ENCODE results near the gene LPP. TPM values are rescaled to one million over a fixed set of nuclear protein-coding genes. Genes with fewer than 3 reads are reported as not detected.

The LPP gene
- total and polyA plus RNA-seq, 8 donors = 4.9 to 84.4 (median 45.9) TPM

- 93 to 98% methylated on average over 8 of the region's 8 CpGs for WGBS, 2 donors
Measured at GRCh38 chr3:188870431-188870830, 716.5 kb downstream of the LPP start.

GRCh38 chr3:188874576-188874975 is 720.6 kb downstream of the LPP start:
- no peak for TF ChIP-seq CTCF (IDR thresholded peaks at IDR 0.05)
- Histone ChIP-seq H3K4me1 (no peaks in the 10 kb centered on the region), H3K27ac (no peak overlapping the region), H3K27me3 (no peaks in the 10 kb centered on the region), H3K4me3 (no peak overlapping the region), H3K9me3 (no peaks in the 10 kb centered on the region), H3K36me3 (peaks cover 0 to 16% (median 0%) of the 10 kb centered on the region in 3 donors)
- no peak for ATAC-seq
- intact Hi-C loops (cut with DNase I) = no loop called here
- 88 to 91% methylated on average over 1 of the region's 1 CpG for WGBS, 2 donors
- no peak for FAIRE-seq
- no peak for DNase-seq

More at GRCh38 chr3:188870431-188870830, 716.5 kb downstream of the LPP start:
- DNase-seq (no peak), FAIRE-seq (no peak), ATAC-seq (no peak)
- no peaks in the 10 kb centered on the region for H3K27me3 ChIP-seq
- no peak overlapping the region for H3K4me3 ChIP-seq
- TF ChIP-seq CTCF (IDR thresholded peaks at IDR 0.05) = no peak
- H3K4me1 ChIP-seq = no peaks in the 10 kb centered on the region
- H3K27ac ChIP-seq = no peak overlapping the region
- H3K9me3 ChIP-seq = no peaks in the 10 kb centered on the region
- intact Hi-C loops (cut with DNase I) = no loop called here
- peaks cover 0 to 12% (median 0%) of the 10 kb centered on the region in 3 donors for H3K36me3 ChIP-seq

- FAIRE-seq = no peak
- Histone ChIP-seq H3K4me1 (no peaks in the 10 kb centered on the region), H3K36me3 (peaks cover 0 to 16% (median 0%) of the 10 kb centered on the region in 3 donors), H3K4me3 (no peak overlapping the region), H3K27me3 (no peaks in the 10 kb centered on the region), H3K9me3 (no peaks in the 10 kb centered on the region), H3K27ac (no peak overlapping the region)
- no peak for ATAC-seq
- DNase-seq = no peak
- intact Hi-C loops (cut with DNase I) = no loop called here
- no peak for TF ChIP-seq CTCF (IDR thresholded peaks at IDR 0.05)
- WGBS, 2 donors = 92 to 95% methylated on average over 1 of the region's 1 CpG
Measured at GRCh38 chr3:188875413-188875812, 721.5 kb downstream of the LPP start.

GRCh38 chr3:188876370-188876769 is 722.4 kb downstream of the LPP start:
- Histone ChIP-seq H3K27me3 (no peaks in the 10 kb centered on the region), H3K9me3 (no peaks in the 10 kb centered on the region), H3K4me1 (no peaks in the 10 kb centered on the region), H3K4me3 (no peak overlapping the region), H3K36me3 (peaks cover 0 to 16% (median 0%) of the 10 kb centered on the region in 3 donors), H3K27ac (no peak overlapping the region)
- ATAC-seq = no peak
- intact Hi-C loops (cut with DNase I) = no loop called here
- TF ChIP-seq CTCF (IDR thresholded peaks at IDR 0.05) = no peak
- DNase-seq = no peak
- 85 to 92% methylated on average over 3 of the region's 3 CpGs for WGBS, 2 donors
- FAIRE-seq = no peak

- intact Hi-C loops (cut with DNase I) = no loop called here
- Histone ChIP-seq H3K27me3 (no peaks in the 10 kb centered on the region), H3K27ac (no peak overlapping the region), H3K4me3 (no peak overlapping the region), H3K4me1 (no peaks in the 10 kb centered on the region), H3K9me3 (no peaks in the 10 kb centered on the region), H3K36me3 (peaks cover 0 to 16% (median 0%) of the 10 kb centered on the region in 3 donors)
- TF ChIP-seq CTCF (IDR thresholded peaks at IDR 0.05) = no peak
- no peak for ATAC-seq
- 85 to 93% methylated on average over 3 of the region's 3 CpGs for WGBS, 2 donors
- no peak for DNase-seq
- FAIRE-seq = no peak
Measured at GRCh38 chr3:188877381-188877780, 723.4 kb downstream of the LPP start.
